Fibroblast of lung (primary cell): ENCODE results near the gene DPEP2. TPM values are rescaled to one million over a fixed set of nuclear protein-coding genes. Genes with fewer than 3 reads are reported as not detected.
A peak's percentile ranks its signal among the peaks of the same experiment; 100 is the strongest.

ENCODE experiments used
- DNase-seq, 2 donors: peaks; one replicate each; pipeline versions ENCODE4 v3.0.0 to v3.0.0-alpha.2; 2010; ENCODE audit warnings: low read depth in 2 of 2
- H2AFZ ChIP-seq: 2 replicates; pipeline ENCODE4 v1.5.1; 2012; ENCODE audit warnings: low read length, control low read depth, inconsistent platforms
- H3K27ac ChIP-seq: 2 replicates; pipeline ENCODE4 v1.5.1; 2011; ENCODE audit warnings: low read length, control low read depth; ENCODE audit not compliant: insufficient read depth
- H3K27me3 ChIP-seq: 2 replicates; pipeline ENCODE4 v1.5.1; 2011; ENCODE audit warnings: mild to moderate bottlenecking, low read length; ENCODE audit not compliant: control insufficient read depth, insufficient read depth
- H3K36me3 ChIP-seq: 2 replicates; pipeline ENCODE4 v1.5.1; 2011; ENCODE audit warnings: low read length; ENCODE audit not compliant: control insufficient read depth, insufficient read depth
- H3K4me1 ChIP-seq: 2 replicates; pipeline ENCODE4 v1.5.1; 2011; ENCODE audit warnings: low read length; ENCODE audit not compliant: control insufficient read depth, insufficient read depth; ENCODE audit errors: extremely low read depth
- H3K4me2 ChIP-seq: 2 replicates; pipeline ENCODE4 v1.5.1; 2011; ENCODE audit warnings: low read length, control low read depth; ENCODE audit not compliant: insufficient read depth; ENCODE audit errors: extremely low read depth
- H3K4me3 ChIP-seq, 4 experiments: fragments of 200-600 bp in 1 of 4; sonication (generic) in 1 of 4; replicated peaks in 1 of 4; 2 replicates each; pipeline ENCODE4 v1.5.1; 2011 to 2016; ENCODE audit warnings: low read length in 4 of 4, low read depth in 3 of 4, mild to moderate bottlenecking in 3 of 4, control low read depth in 2 of 4, inconsistent platforms in 1 of 4, mixed read lengths in 1 of 4; ENCODE audit not compliant: insufficient read depth in 1 of 4; ENCODE audit errors: control extremely low read depth in 1 of 4
- H3K79me2 ChIP-seq: 2 replicates; pipeline ENCODE4 v1.5.1; 2012; ENCODE audit warnings: mild to moderate bottlenecking, low read length, inconsistent platforms; ENCODE audit not compliant: control insufficient read depth, insufficient read depth
- H3K9ac ChIP-seq: 2 replicates; pipeline ENCODE4 v1.5.1; 2011; ENCODE audit warnings: mild to moderate bottlenecking, low read length, control low read depth; ENCODE audit not compliant: insufficient read depth
- H3K9me3 ChIP-seq: 2 replicates; pipeline ENCODE4 v1.5.1; 2012; ENCODE audit warnings: low read depth, low read length; ENCODE audit not compliant: control insufficient read depth, insufficient read depth
- H4K20me1 ChIP-seq: 2 replicates; pipeline ENCODE4 v1.5.1; 2011; ENCODE audit warnings: low read length; ENCODE audit not compliant: control insufficient read depth, insufficient read depth; ENCODE audit errors: extremely low read depth
- CTCF ChIP-seq, 2 donors: IDR thresholded peaks in 1 of 2; conservative IDR thresholded peaks in 1 of 2; 1 replicate in 1 of 2; 2 replicates in 1 of 2; pipeline ENCODE4 v1.5.1; 2011 to 2012; ENCODE audit warnings: low read length in 2 of 2, control low read depth in 1 of 2, inconsistent platforms in 1 of 2, low read depth in 1 of 2, mild to moderate bottlenecking in 1 of 2
- EZH2 ChIP-seq: IDR thresholded peaks from 2 replicates; pipeline ENCODE4 v1.5.1; 2012; ENCODE audit warnings: low read length, control low read depth, mild to moderate bottlenecking; ENCODE audit errors: missing control alignments
- polyA plus RNA-seq, 2 donors: library from polyadenylated mRNA; depleted of rRNA in 1 of 2; stranded (reverse) in 1 of 2; unstranded in 1 of 2; fragments of >200 nt; gene quantifications; 2 replicates each; pipeline ENCODE4 v1.2.1, GENCODE V29; 2011 to 2012; ENCODE audit warnings: missing spikeins in 1 of 2
- total RNA-seq: library from RNA; depleted of rRNA; stranded (reverse); fragments of >200 nt; gene quantifications from 2 replicates; pipeline ENCODE4 v1.2.1, GENCODE V29; 2014

Gene DPEP2
- total and polyA plus RNA-seq, 2 donors (not counting 1 experiment from before 2014, with no cell fraction given) = not detected

GRCh38 chr16:68041783-68042182 is 42.5 kb upstream of the DPEP2 start:
- H3K27ac ChIP-seq = no peak overlapping the region
- no peak overlapping the region for H2AFZ ChIP-seq

GRCh38 chr16:68040506-68041288 is 41.4 kb upstream of the DPEP2 start:
- TF ChIP-seq EZH2 (no peak), CTCF (conservative IDR thresholded peaks at IDR 0.05 in 1 of 2, IDR thresholded peaks at IDR 0.05 in 1 of 2; ENCODE audit: low read depth in 1 of 2, low read length in 2 of 2) (peak; percentile 81 to 88)
- H3K27me3 ChIP-seq = no peaks in the 10 kb centered on the region
- H3K9me3 ChIP-seq = no peaks in the 10 kb centered on the region
- H3K9ac ChIP-seq = no peak overlapping the region
- H3K36me3 ChIP-seq = peaks cover 4% of the 10 kb centered on the region
- no peaks in the 10 kb centered on the region for H3K4me1 ChIP-seq
- H3K4me3 ChIP-seq = no peak overlapping the region
- H2AFZ ChIP-seq = no peak overlapping the region
- H3K27ac ChIP-seq = no peak overlapping the region
- H4K20me1 ChIP-seq = no peaks in the 10 kb centered on the region
- peak; percentile 41 to 57 for DNase-seq
- H3K4me2 ChIP-seq = no peak overlapping the region
- H3K79me2 ChIP-seq = no peaks in the 10 kb centered on the region

More at GRCh38 chr16:68041783-68042182, 42.5 kb upstream of the DPEP2 start:
- H3K36me3 ChIP-seq = peaks cover 4% of the 10 kb centered on the region
- no peaks in the 10 kb centered on the region for H3K4me1 ChIP-seq
- TF ChIP-seq CTCF (conservative IDR thresholded peaks at IDR 0.05 in 1 of 2, IDR thresholded peaks at IDR 0.05 in 1 of 2; ENCODE audit: low read depth in 1 of 2, low read length in 2 of 2) (no peak), EZH2 (no peak)
- H3K4me2 ChIP-seq = no peak overlapping the region
- no peaks in the 10 kb centered on the region for H3K79me2 ChIP-seq
- DNase-seq = no peak
- H4K20me1 ChIP-seq = no peaks in the 10 kb centered on the region
- H3K4me3 ChIP-seq = no peak overlapping the region
- H3K9me3 ChIP-seq = no peaks in the 10 kb centered on the region
- no peaks in the 10 kb centered on the region for H3K27me3 ChIP-seq
- H3K9ac ChIP-seq = no peak overlapping the region

- Histone ChIP-seq H2AFZ (no peak overlapping the region), H3K9me3 (no peaks in the 10 kb centered on the region), H4K20me1 (no peaks in the 10 kb centered on the region), H3K27ac (no peak overlapping the region), H3K79me2 (no peaks in the 10 kb centered on the region), H3K36me3 (peaks cover 4% of the 10 kb centered on the region), H3K9ac (no peak overlapping the region), H3K4me3 (no peak overlapping the region), H3K4me2 (no peak overlapping the region), H3K27me3 (no peaks in the 10 kb centered on the region), H3K4me1 (no peaks in the 10 kb centered on the region)
- no peak for TF ChIP-seq EZH2
- no peak for TF ChIP-seq CTCF (conservative IDR thresholded peaks at IDR 0.05 in 1 of 2, IDR thresholded peaks at IDR 0.05 in 1 of 2; ENCODE audit: low read depth in 1 of 2, low read length in 2 of 2)
- DNase-seq = no peak
Measured at GRCh38 chr16:68037841-68038597, 38.7 kb upstream of the DPEP2 start.
